ENCODE measurements around the gene NELFB.

DNA sequence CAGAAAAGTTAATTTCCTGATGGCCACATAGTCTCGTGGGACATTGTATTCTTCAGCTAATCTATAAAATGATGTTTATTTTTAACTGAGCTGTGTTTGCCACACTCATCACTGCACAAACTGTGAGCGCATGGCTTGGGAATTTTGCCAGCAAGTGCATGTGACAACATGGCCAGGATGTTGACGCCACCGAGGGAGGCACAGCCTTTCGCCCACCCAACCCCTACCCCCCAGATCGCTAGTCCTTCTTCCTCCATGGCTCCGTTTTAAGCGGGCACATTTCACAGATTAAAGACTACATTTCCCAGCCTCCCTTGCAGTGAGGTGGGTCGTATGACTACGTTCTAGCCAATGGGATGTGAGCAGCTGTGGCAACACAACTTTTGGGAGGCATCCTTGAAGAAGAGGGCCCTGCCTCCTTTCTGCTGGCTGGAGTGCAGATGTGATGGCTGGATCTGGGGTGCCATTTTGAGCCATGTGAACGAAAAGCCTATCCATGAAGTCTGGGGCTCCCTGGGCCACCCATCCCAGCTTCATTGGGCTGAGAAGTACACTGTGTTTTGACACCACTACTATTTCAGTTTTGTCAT is 39.1 kb downstream of the NELFB start:
- TF ChIP-seq, protein P1, sequence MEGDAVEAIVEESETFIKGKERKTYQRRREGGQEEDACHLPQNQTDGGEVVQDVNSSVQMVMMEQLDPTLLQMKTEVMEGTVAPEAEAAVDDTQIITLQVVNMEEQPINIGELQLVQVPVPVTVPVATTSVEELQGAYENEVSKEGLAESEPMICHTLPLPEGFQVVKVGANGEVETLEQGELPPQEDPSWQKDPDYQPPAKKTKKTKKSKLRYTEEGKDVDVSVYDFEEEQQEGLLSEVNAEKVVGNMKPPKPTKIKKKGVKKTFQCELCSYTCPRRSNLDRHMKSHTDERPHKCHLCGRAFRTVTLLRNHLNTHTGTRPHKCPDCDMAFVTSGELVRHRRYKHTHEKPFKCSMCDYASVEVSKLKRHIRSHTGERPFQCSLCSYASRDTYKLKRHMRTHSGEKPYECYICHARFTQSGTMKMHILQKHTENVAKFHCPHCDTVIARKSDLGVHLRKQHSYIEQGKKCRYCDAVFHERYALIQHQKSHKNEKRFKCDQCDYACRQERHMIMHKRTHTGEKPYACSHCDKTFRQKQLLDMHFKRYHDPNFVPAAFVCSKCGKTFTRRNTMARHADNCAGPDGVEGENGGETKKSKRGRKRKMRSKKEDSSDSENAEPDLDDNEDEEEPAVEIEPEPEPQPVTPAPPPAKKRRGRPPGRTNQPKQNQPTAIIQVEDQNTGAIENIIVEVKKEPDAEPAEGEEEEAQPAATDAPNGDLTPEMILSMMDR (IDR thresholded peaks at IDR 0.05) = no peak
- TF ChIP-seq POLR2A (IDR thresholded peaks at IDR 0.05) = no peak

Data from thyroid gland (tissue), 4 donors.